Fibroblast of skin of abdomen (primary cell): Measurements from ENCODE around the gene SGF29.
"Not testable (repeated sequence)": the region's sequence is repeated elsewhere in the genome, so short reads cannot be mapped to it uniquely, and the experiment has no call there.

Source experiments
- DNase-seq: peaks from one replicate; pipeline ENCODE4 v3.0.0-alpha.2; 2013

Gene SGF29

DNA sequence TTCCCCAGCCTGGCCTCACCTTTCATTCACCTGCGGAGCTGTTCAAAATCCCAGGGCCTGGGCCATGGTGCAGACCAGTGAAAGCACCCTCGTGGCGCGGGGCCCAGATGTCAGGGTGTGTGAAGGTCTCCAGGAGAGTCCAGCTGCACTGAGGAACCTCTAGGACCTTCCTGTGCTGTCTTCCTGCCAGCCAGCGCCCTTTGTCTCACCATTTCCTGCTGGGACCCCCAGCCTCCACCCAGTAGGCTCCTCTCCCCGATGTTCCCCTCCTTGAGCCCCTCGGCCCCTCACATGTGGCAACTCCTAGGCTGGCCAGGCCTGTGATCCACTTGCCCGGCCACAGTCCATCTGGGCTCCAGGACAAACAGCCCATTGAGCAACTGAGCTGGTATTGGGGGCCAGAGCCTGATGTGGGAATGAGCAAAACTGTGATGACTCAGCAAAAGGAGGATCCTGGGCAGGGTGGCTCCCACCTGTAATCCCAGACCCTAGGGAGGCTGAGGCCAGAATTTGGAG is 42.5 kb downstream of the SGF29 start:
- no peak for DNase-seq

- DNase-seq: no peak
Observed at GRCh38 chr16:28596840-28597691, 43.3 kb downstream of the SGF29 start, which contains the start of gene SULT1A2. TSS of gene SULT1A2 (minus strand) at chr16:28597050. CDS start at chr16:28595930, 1,120 bp downstream.

GRCh38 chr16:28597692-28598261 is 44.1 kb downstream of the SGF29 start:
- DNase-seq: no peak

GRCh38 chr16:28599377-28600285 is 45.9 kb downstream of the SGF29 start:
- DNase-seq: not testable (repeated sequence)

DNA sequence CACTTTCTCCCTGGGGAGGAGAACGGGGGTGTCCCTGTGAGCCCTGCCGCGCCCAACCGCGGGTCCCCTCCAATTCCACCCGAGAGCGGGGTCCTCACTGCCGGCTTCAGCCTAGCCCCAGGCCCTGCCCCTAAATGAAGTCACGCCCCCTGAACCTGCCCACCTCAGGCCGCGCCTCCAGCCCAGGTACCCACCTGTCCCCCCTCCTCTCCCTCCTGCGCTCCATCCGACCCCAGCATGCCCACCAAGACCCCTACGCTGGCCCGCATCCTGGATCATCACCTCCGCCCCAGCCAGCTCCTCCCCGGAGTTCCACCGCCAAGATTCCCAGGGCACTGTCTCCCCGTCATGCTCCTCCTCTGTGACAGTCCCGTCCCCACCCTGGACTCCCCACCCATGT is 47.2 kb downstream of the SGF29 start:
- DNase-seq: not testable (repeated sequence)

DNA sequence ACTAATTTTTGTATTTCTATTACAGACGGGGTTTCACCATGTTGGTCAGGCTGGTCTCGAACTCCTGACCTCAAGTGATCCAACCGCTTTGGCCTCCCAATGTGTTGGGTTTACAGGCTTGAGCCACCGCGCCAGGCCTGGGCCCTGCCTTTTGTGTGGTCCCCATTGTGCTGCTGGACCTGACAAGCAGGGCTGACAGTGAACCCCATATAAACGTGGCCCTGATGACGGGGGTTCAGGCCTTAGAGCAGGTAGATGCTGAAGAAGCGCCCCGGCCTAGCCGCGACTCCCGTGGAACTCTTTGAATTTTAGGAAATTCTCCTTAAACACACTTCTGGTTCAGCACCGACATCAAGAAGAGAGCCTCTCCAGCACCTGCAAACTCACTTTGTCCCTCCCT is 47.9 kb downstream of the SGF29 start:
- not testable (repeated sequence) for DNase-seq

DNA sequence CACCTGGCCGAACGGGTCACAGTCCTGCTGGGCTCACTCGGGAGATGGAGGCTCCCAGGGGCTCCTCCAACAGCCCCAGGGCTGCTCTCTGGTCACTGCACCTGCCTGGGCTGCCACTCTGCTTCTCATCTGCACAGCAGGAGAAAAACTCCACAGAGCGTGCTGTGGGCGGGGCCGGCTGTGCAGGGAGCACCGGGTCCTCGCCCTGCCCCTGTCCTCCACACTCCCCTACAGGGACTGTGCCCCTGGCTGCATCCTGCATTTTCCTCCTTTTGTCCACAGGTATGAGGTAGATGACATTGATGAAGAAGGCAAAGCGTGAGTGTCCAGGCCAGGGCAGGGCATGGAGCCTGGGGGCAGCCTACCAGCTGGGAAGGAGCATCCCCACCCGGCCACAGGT is 48.3 kb downstream of the SGF29 start:
- not testable (repeated sequence) for DNase-seq

DNA sequence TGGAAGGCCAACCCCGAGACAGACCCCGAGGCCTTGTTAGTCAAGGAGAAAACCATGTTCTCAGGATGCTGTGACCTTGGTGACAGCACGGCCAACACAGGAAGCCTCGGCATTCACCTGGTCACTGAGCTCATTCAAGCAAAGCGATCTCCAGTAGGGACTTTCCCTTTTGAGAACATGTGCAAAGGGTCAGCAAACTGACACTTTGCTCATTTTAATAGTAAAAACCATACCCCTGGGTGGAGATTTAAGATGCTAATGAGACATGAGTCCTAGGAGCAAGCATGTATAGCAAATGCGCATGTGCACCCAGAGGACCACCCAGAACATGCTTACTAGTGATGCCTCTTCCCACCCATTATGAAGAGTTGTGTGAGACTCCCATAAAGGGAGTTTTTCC is 48.8 kb downstream of the SGF29 start:
- DNase-seq: no peak

DNA sequence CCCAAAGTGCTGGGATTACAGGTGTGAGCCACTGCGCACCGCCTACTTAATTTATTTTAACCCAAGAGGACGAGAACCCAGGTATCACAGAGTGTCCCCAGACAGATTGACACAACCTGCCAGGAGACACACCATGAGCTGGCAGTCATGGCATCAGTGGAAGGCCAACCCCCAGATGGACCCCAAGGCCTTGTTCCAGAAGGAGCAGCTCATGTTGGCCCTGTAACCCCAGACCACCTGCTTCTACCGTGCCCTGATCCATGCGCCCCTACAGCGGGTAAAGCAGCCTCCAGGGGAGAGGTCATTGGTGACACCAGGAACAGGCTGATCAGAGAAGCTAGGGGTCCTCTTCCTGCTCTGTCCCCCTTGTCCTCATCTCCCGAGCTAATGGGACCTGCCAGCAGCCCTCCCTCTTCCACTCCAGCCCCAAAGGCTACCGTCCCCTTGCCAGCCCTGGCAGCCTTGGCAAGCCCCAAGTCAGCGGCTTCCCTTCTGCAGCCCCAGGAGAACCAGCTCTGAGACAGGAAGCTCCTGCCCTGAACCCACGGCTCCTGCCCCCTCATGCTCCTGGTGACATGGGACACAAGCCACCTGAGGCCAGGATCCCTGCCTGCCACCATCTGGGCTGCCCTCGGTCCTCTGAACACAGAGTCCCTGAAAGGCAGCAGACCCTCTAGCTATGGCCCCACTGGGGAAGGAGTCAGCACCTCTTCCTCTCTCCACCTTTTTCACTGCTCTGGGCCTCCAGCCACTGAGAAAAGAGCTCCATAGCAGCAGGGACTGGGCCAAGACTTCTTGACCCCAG is 49.9 kb downstream of the SGF29 start:
- no peak for DNase-seq

- DNase-seq: no peak
Observed at GRCh38 chr16:28604186-28604565, 50.5 kb downstream of the SGF29 start.

- DNase-seq: no peak
Observed at GRCh38 chr16:28606291-28607115, 52.8 kb downstream of the SGF29 start.

- no peak for DNase-seq
Observed at GRCh38 chr16:28607116-28607623, 53.5 kb downstream of the SGF29 start.

- DNase-seq: not testable (repeated sequence)
Observed at GRCh38 chr16:28607681-28608495, 54.2 kb downstream of the SGF29 start.

GRCh38 chr16:28608496-28608808 is 54.7 kb downstream of the SGF29 start:
- DNase-seq: not testable (repeated sequence)

GRCh38 chr16:28608867-28609596 is 55.3 kb downstream of the SGF29 start:
- DNase-seq: not testable (repeated sequence)

DNA sequence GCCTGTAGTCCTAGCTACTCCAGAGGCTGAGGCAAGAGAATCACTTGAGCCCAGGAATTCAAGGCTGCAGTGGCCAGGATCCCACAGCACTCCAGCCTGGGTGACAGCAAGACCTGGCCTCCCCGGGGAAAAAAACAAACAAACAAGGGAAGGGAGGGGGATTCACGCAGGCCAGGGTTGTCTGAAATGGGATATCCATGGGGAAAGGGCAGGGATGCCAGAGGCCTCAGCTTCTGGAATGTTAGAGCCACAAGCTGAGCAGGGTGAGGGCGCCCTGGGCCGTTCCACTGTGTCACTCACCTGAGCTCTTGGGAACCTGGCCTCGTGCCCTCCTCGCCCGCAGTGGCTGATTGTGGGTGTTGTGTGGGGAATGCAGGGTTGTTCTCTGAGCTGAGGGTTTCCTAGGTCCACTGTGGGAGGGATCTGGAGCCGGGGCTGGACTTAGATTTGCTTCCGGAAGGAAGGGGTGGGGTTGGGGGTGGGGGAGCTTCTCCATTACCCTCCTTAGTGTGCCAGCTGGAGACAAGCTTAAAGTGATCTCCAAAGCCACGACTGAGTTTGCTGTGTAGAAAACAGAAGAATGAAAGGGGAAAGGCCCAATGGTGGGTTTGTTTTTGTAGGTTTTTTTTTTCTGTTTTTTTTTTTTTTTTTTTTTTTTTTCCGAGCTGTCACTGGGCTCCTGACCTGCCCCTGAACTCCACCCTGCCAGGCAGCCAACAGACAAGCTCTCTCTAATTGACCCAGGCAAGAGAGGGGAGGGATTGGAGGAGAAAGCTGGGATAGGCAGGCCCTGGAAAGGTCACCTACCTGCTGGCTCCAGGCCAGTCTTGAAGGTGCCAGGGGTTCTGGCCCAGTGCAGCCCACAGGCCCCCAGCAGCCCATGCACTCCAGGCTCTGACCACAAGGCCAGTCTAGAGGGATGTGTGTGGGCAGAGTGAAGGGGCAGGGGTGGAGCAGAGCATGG is 56.2 kb downstream of the SGF29 start, which contains the start of gene SULT1A1:
SULT1A1 (minus strand) TSS at position 414 of the 964 bp plus-strand sequence. CDS start 1,189 bp downstream, outside the sequence.
- DNase-seq: no peak

DNA sequence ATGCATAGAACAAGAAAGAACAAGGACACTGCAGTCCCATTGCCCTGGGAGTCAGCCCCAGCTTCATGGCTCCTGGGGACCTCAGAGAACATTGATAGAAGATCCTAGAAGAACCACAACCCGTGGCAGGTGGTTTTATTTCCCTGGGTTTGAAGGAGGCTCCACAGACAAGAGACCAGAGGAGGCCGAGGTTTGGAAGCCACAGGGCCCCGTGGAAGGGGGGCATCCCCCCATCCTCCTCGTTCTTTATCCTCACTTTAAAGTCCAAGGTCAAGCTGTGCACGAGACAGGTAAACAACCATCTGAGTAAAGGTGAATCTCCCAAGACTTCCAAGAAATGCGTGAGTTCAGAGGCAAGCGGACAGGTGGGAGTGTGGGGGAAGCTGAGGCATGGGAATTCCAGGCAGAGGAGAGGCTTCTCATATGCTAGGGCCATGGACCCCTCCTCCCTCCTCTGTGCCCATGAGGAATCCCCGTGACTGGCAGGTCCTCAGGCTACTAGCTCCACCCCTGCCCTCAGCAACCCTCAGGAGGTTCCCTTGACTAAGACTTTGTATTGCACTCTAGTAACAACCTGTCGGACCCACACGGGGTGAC is 57.0 kb downstream of the SGF29 start:
- DNase-seq: no peak
